HG03469 (cell line): ENCODE data around the gene TMEM132D.
"Not testable (repeated sequence)": the region's sequence is repeated elsewhere in the genome, so short reads cannot be mapped to it uniquely, and the experiment has no call there.

Experiments used
- ATAC-seq: cut with Tn5 transposase; IDR thresholded peaks from one replicate; pipeline ENCODE4 v1.9.1; 2021; ENCODE audit warnings: mild to moderate bottlenecking, moderate library complexity, moderate number of reproducible peaks; ENCODE audit not compliant: unreplicated experiment

TMEM132D gene

GRCh38 chr12:129202109-129202814, 701.6 kb downstream of the TMEM132D start:
- ATAC-seq = no peak

GRCh38 chr12:129201029-129201428, 702.8 kb downstream of the TMEM132D start:
- ATAC-seq = no peak

GRCh38 chr12:129200576-129200975, 703.2 kb downstream of the TMEM132D start:
- ATAC-seq = no peak

GRCh38 chr12:129196927-129197326, 706.9 kb downstream of the TMEM132D start:
- no peak for ATAC-seq

GRCh38 chr12:129195081-129195480, 708.7 kb downstream of the TMEM132D start:
- ATAC-seq = no peak

- ATAC-seq = no peak
Measured at GRCh38 chr12:129193263-129193871, 710.5 kb downstream of the TMEM132D start.

DNA sequence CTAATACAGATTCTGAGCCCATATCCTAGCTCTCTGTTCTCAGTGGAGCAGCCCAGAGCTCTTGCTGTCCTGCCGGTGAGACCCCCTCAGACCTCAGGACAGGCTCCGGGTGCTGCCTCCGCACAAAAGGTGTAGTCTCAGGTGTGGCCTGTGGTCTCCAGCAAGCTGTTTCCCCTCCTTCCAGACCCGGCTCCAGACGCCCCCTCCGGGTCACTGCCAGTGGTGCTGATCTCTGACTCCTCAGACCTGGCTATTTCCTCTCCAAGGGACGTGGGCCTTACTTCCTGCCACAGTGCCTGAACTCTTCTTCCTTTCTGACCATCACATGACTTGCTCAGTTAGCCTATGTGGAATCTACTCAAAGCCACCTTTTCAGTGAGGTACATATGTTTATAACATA, 713.0 kb downstream of the TMEM132D start:
- no peak for ATAC-seq

- not testable (repeated sequence) for ATAC-seq
Measured at GRCh38 chr12:129189879-129190278, 713.9 kb downstream of the TMEM132D start.

GRCh38 chr12:129186952-129187351, 716.9 kb downstream of the TMEM132D start:
- no peak for ATAC-seq

- no peak for ATAC-seq
Measured at GRCh38 chr12:129185855-129186254, 718.0 kb downstream of the TMEM132D start.

- ATAC-seq = no peak
Measured at GRCh38 chr12:129184127-129184928, 719.5 kb downstream of the TMEM132D start.

GRCh38 chr12:129179941-129180553, 723.8 kb downstream of the TMEM132D start:
- no peak for ATAC-seq

- no peak for ATAC-seq
Measured at GRCh38 chr12:129169928-129170327, 733.9 kb downstream of the TMEM132D start.

- no peak for ATAC-seq
Measured at GRCh38 chr12:129163861-129164260, 740.0 kb downstream of the TMEM132D start.

DNA sequence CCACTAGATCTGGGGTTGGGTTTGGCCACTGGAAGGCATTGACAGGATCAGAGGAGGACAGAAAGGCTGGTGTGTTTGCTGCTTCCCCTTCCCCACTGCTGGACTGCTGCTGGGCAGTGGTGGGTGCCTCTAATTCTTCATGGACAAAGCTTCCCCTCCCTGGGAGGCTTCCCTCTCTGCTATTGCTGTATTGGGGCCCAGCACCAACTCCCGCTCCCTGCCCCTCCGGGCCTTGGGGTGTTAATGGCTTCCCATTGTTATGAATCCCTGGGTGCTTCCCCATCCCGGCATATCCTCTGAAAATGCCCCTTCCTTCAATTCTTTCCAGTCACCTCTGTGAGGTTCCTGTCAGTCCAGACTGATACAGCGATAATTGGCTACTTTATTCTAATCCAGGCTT, 740.4 kb downstream of the TMEM132D start:
- no peak for ATAC-seq

GRCh38 chr12:129162805-129163204, 741.0 kb downstream of the TMEM132D start:
- no peak for ATAC-seq

GRCh38 chr12:129161511-129161910, 742.3 kb downstream of the TMEM132D start:
- ATAC-seq = no peak

DNA sequence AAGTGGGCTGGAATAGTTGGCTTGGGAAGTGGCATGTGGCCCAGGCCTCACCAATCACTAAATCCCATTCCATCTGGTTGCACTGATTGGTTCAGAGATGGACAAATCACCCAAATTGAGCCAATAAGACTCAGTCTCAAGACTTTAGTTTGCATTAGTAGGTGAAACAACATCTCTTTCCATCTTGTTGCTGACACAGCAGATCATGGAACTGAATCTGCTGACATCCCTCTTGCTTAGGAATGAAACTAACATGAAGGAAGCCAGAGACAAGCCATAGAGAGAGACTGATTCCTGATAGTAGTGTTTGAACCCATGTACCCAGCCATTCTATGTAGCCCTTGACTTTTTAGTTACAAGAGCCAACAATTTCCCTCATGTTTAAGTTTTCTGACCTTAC, 743.5 kb downstream of the TMEM132D start:
- no peak for ATAC-seq

DNA sequence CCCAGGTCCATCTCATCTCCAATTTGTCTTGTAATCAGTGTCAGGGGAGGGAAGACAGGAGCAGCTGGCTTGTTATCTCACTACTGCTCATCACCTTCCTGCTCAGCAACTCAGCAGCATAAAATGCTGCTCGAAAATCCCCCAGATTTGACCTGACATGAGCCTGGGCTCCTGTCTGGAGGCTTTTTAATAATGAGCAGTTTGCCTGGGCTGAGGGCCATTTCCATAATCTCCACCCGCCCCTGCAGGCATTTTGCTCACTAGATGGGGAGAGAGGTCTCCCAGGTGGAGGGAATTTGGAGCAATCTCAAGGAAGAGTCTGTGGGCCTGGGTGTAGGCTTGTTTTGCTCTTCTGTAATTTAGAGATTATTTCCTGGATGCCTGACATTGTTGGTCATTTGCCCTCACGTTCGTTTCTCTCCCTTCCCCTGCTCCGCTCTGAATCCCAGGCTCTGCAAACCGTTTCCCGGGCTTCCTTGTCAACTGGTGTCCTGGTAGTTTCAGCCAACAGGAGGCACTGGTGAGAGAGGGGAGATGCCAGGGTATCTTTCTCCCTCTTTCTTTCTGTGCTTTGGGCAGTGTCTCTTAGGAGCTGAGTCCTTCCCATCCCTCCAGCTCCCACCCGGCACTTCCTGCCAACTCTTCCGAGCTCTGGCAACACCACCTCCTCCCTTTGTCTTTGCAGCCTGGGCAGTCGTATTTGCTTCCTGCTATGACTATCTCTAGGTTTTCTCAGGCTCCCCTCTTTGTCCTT, 751.3 kb downstream of the TMEM132D start:
- no peak for ATAC-seq

GRCh38 chr12:129150721-129151120, 753.1 kb downstream of the TMEM132D start:
- no peak for ATAC-seq

DNA sequence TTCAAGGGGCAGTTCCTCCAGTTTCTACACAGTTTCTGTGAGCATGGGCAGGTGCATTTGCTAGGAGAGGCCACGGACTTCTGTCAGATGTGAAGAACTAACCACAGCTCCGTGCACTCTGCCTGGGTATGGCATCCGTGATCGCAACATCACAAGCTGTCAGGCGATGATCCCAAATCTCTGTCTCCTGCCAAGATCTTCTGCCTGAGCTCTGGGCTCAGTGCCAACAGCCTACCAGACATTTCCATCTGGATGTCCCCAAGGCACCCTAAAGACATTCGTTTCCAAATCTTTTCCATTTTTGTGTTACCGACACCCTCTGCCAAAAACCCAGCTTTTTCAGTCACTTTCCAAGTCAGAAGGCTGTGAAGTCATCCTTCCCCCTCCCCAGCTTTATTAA, 758.4 kb downstream of the TMEM132D start:
- ATAC-seq = no peak
